OCI-LY1 (cell line): Measurements from ENCODE around the gene LPAR1.

Source experiments
- H2AFZ ChIP-seq: fragments of 200-600 bp; sonication (generic), shearing (Covaris generic); 2 replicates; pipeline ENCODE4 v1.6.0; 2014; ENCODE audit warnings: antibody characterized with exemption, mild to moderate bottlenecking, low read length
- H3F3A ChIP-seq: fragments of 200-600 bp; sonication (generic), shearing (Covaris generic); 2 replicates; pipeline ENCODE4 v1.6.0; 2014; ENCODE audit warnings: mild to moderate bottlenecking, antibody characterized with exemption, low read length, moderate library complexity; ENCODE audit not compliant: insufficient read depth
- H3K27ac ChIP-seq: fragments of 200-600 bp; sonication (generic); 2 replicates; pipeline ENCODE4 v1.5.1; 2014; ENCODE audit warnings: low read length, mixed run types, mild to moderate bottlenecking, low read depth; ENCODE audit not compliant: poor library complexity, severe bottlenecking
- H3K27me3 ChIP-seq: fragments of 200-600 bp; sonication (generic); 2 replicates; pipeline ENCODE4 v1.6.0; 2014; ENCODE audit warnings: antibody characterized with exemption, mild to moderate bottlenecking, low read length, moderate library complexity; ENCODE audit not compliant: insufficient read depth
- H3K36me3 ChIP-seq: fragments of 200-600 bp; sonication (generic); 2 replicates; pipeline ENCODE4 v1.6.1; 2014; ENCODE audit warnings: mild to moderate bottlenecking, antibody characterized with exemption, low read length, moderate library complexity, mixed read lengths; ENCODE audit not compliant: insufficient read depth
- H3K4me1 ChIP-seq: fragments of 200-600 bp; sonication (generic); 2 replicates; pipeline ENCODE4 v1.5.1; 2014; ENCODE audit warnings: mild to moderate bottlenecking, low read length, moderate library complexity; ENCODE audit not compliant: insufficient read depth, severe bottlenecking
- H3K4me2 ChIP-seq: fragments of 200-600 bp; sonication (generic), shearing (Covaris generic); 2 replicates; pipeline ENCODE4 v1.6.1; 2014; ENCODE audit warnings: low read length
- H3K4me3 ChIP-seq: fragments of 200-600 bp; sonication (generic); 2 replicates; pipeline ENCODE4 v1.5.1; 2014; ENCODE audit warnings: low read length, low read depth, mild to moderate bottlenecking, mixed read lengths; ENCODE audit not compliant: poor library complexity, severe bottlenecking
- H3K79me2 ChIP-seq: fragments of 200-600 bp; shearing (Covaris generic); 2 replicates; pipeline ENCODE4 v1.6.1; 2016; ENCODE audit warnings: mixed run types, low read length, mixed read lengths; ENCODE audit not compliant: insufficient read depth
- H3K9ac ChIP-seq: fragments of 200-600 bp; sonication (generic), shearing (Covaris generic); 2 replicates; pipeline ENCODE4 v1.6.1; 2014; ENCODE audit warnings: mild to moderate bottlenecking, low read length, mixed read lengths
- H3K9me2 ChIP-seq: fragments of 200-600 bp; sonication (generic), shearing (Covaris generic); 2 replicates; pipeline ENCODE4 v1.6.1; 2014; ENCODE audit warnings: low read depth, mild to moderate bottlenecking, low read length, mixed read lengths
- H3K9me3 ChIP-seq: fragments of 200-600 bp; shearing (Covaris generic); 2 replicates; pipeline ENCODE4 v1.6.1; 2014; ENCODE audit warnings: low read length, mixed read lengths
- H4K20me1 ChIP-seq: fragments of 200-600 bp; sonication (generic), shearing (Covaris generic); 2 replicates; pipeline ENCODE4 v1.6.0; 2016; ENCODE audit warnings: mild to moderate bottlenecking, low read length; ENCODE audit not compliant: insufficient read depth
- EZH2 ChIP-seq: fragments of 200-600 bp; sonication (generic), shearing (Covaris generic); IDR thresholded peaks from 2 replicates; pipeline ENCODE4 v1.8.0; 2017; ENCODE audit warnings: borderline replicate concordance, mixed run types, mild to moderate bottlenecking, antibody characterized with exemption, low read length, moderate library complexity, mixed read lengths
- TF ChIP-seq, protein P1 (sequence below): fragments of 200-600 bp; sonication (generic), shearing (Covaris generic); IDR thresholded peaks from 2 replicates; pipeline ENCODE4 v1.5.1; 2017; ENCODE audit warnings: mild to moderate bottlenecking, antibody characterized with exemption, low read length, moderate library complexity, mixed read lengths

LPAR1 gene

DNA sequence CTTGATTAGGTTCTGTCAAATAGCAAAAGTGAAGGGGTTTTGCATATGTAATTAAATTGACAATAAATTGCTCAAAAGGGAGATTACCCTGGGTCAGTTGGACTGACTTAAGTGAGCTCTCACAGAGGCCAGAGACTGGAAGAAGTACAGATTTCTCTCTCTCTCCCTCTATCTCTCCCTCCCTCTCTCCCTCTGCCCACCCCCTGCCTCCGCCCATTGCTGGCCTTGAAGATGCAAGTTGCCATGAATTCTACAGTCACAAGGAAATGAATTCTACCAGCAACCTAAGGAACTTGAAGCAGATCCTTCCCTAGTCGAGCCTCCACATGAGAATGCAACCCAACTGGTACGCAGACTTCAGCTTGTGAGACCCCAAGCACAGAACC is 119.2 kb downstream of the LPAR1 start:
- no peak overlapping the region for H3K4me3 ChIP-seq

DNA sequence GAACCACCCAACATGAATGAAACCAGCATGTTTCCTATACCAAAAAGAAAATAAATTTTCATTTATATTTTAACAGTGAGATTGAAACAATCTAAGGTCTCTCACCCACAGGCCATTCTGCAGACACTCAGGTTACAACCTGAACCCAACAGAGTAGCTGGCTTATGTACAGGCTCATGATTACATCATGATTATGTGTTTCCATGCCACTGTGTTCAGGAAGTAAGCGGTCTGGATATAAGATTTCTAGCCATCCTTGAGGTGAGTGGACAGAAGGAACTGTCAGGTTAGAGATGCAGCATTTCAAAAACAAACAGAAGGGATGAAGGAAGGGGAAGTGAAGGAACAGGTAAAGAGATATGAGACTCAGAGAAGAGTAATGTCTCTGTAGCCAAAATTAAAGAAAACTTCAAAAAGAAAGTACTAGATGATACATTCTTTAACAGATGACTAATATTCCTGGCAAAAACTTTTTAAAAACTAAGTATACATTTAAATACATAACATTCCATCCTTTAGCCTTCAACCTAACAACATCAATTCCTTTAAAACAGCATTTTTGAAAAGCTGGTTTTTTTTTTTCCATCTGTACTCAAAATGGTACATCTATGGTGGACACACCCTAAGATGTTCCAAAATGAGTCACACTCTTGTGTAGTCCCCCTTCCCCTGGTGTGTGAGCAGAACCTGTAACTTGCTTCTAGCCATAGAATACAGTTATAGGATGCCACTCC is 119.8 kb downstream of the LPAR1 start:
- Histone ChIP-seq H3K79me2 (no peaks in the 10 kb centered on the region), H4K20me1 (no peaks in the 10 kb centered on the region), H3K36me3 (no peaks in the 10 kb centered on the region), H3K9me3 (no peaks in the 10 kb centered on the region), H3K4me1 (no peaks in the 10 kb centered on the region), H3K4me2 (no peak overlapping the region), H3K4me3 (no peak overlapping the region), H2AFZ (no peak overlapping the region), H3F3A (no peaks in the 10 kb centered on the region), H3K9me2 (no peaks in the 10 kb centered on the region), H3K9ac (no peak overlapping the region), H3K27ac (no peak overlapping the region), H3K27me3 (no peaks in the 10 kb centered on the region)
- TF ChIP-seq, protein P1, sequence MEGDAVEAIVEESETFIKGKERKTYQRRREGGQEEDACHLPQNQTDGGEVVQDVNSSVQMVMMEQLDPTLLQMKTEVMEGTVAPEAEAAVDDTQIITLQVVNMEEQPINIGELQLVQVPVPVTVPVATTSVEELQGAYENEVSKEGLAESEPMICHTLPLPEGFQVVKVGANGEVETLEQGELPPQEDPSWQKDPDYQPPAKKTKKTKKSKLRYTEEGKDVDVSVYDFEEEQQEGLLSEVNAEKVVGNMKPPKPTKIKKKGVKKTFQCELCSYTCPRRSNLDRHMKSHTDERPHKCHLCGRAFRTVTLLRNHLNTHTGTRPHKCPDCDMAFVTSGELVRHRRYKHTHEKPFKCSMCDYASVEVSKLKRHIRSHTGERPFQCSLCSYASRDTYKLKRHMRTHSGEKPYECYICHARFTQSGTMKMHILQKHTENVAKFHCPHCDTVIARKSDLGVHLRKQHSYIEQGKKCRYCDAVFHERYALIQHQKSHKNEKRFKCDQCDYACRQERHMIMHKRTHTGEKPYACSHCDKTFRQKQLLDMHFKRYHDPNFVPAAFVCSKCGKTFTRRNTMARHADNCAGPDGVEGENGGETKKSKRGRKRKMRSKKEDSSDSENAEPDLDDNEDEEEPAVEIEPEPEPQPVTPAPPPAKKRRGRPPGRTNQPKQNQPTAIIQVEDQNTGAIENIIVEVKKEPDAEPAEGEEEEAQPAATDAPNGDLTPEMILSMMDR, result no peak
- TF ChIP-seq EZH2, result no peak

More for the DNA sequence above, 119.2 kb downstream of the LPAR1 start:
- Histone ChIP-seq H3K4me2 (no peak overlapping the region), H3K4me1 (no peaks in the 10 kb centered on the region), H3F3A (no peaks in the 10 kb centered on the region), H3K9me3 (no peaks in the 10 kb centered on the region), H4K20me1 (no peaks in the 10 kb centered on the region), H3K27ac (no peak overlapping the region), H2AFZ (no peak overlapping the region), H3K27me3 (no peaks in the 10 kb centered on the region), H3K79me2 (no peaks in the 10 kb centered on the region), H3K9ac (no peak overlapping the region), H3K36me3 (no peaks in the 10 kb centered on the region), H3K9me2 (no peaks in the 10 kb centered on the region)
- TF ChIP-seq EZH2, result no peak
- TF ChIP-seq, protein P1, result no peak

DNA sequence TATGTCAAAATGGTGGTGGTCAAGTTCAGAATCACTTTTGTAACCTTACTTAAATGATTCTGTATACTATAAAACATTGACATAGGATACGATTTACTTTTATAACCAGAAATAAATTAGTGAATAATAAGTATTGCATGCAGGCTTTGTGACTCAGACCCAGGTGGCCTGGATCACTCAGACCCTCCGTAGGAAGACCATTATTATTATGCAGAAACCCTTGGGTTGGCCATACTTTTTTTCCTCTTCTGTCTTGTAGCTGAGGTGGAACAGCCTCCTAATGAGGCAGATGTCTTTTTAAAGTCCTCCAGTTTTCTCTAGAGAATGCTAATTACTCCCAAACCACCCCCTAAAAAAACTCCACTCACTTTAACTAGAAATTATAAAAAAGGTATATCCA is 121.9 kb downstream of the LPAR1 start:
- Histone ChIP-seq H3K27ac (no peak overlapping the region), H2AFZ (no peak overlapping the region), H4K20me1 (no peaks in the 10 kb centered on the region), H3K36me3 (no peaks in the 10 kb centered on the region), H3K27me3 (no peaks in the 10 kb centered on the region), H3K9ac (no peak overlapping the region), H3K4me3 (no peak overlapping the region), H3F3A (no peaks in the 10 kb centered on the region), H3K9me2 (no peaks in the 10 kb centered on the region), H3K9me3 (no peaks in the 10 kb centered on the region), H3K79me2 (no peaks in the 10 kb centered on the region), H3K4me2 (no peak overlapping the region), H3K4me1 (no peaks in the 10 kb centered on the region)
- TF ChIP-seq EZH2, result no peak
- TF ChIP-seq, protein P1, result no peak
